ENCODE measurements around the gene STIMATE. TPM values are rescaled to one million over a fixed set of nuclear protein-coding genes. Genes with fewer than 3 reads are reported as not detected.

Gene STIMATE
- total RNA-seq, 5 donors from 2014 or later (not counting 1 experiment from before 2014, with no cell fraction given): 37.3 to 61.8 (median 52.9) TPM

DNA sequence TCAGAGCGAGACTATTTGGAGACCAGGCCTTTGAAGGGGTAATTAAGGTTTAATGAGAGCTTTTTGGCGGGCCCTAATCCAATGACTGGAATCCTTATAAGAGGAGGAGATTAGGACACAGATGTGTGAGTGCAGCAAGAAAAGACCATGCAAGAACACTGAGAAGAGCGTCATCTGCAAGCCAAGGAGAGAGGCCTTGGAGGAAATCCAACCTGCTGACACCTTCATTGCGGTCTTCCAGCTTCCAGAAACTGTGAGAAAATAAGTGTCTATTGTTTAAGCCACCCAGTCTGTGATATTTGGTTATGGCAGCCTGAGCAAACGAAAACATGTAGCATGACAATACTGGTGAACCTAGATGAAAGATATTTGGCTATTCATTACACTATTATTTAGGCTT is 39.5 kb downstream of the STIMATE start:
- peaks cover 13 to 20% of the 10 kb centered on the region in 2 donors for H3K36me3 ChIP-seq (ENCODE audit: control insufficient read depth in 2 of 2, extremely low read depth in 1 of 2, insufficient read depth in 1 of 2, low read length in 1 of 2)

DNA sequence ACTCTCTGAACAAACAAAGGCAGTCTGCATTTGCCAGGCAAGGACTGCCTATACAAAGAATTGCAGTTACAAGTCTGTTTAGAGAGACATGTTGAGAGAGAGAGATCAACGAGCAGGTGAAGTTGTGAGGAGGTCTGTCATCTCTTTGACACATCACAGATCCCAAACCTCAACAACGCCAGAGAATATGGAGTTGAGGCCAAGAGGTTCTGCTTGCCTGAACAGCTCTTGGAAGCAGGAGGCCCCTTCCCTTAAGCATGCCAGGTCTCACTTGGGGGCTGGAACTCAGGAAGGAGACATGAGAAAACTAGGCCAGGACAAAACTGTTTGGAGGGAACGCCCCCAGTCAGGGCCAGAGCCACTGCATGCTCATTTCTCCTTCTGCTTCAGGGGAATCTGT is 40.2 kb downstream of the STIMATE start:
- no peak overlapping the region for H3K4me3 ChIP-seq (ENCODE audit: control insufficient read depth in 1 of 2, extremely low read depth in 1 of 2, low read length in 1 of 2)
- no peaks in the 10 kb centered on the region for H3K27me3 Mint-ChIP-seq
- H3K9me3 Mint-ChIP-seq: no peaks in the 10 kb centered on the region
- H3K27ac Mint-ChIP-seq: no peak overlapping the region
- no CpG with 5 or more reads among the region's 3 CpGs for WGBS (ENCODE audit: insufficient coverage)
- DNase-seq (no peak), ATAC-seq (replicated peaks in 1 of 4) (no peak)
- H3K36me3 Mint-ChIP-seq: peaks cover 23% of the 10 kb centered on the region
- H3K4me1 ChIP-seq (ENCODE audit: control insufficient read depth in 1 of 2, extremely low read depth in 1 of 2, insufficient read depth in 2 of 2, low read length in 2 of 2): no peaks in the 10 kb centered on the region
- H3K27me3 ChIP-seq (replicated peaks in 1 of 2; ENCODE audit: control insufficient read depth in 2 of 2, extremely low read depth in 1 of 2, insufficient read depth in 2 of 2, low read length in 1 of 2): no peaks in the 10 kb centered on the region
- H3K27ac ChIP-seq (ENCODE audit: low read length): no peak overlapping the region
- peaks cover 14 to 27% of the 10 kb centered on the region in 2 donors for H3K36me3 ChIP-seq (ENCODE audit: control insufficient read depth in 2 of 2, extremely low read depth in 1 of 2, insufficient read depth in 1 of 2, low read length in 1 of 2)
- H3K4me1 Mint-ChIP-seq: peaks cover 0 to 2% (median 1%) of the 10 kb centered on the region in 3 donors
- POLR2A ChIA-PET: no interaction called here
- CTCF ChIA-PET: no interaction called here
- no peak overlapping the region for H3K4me3 Mint-ChIP-seq
- no peaks in the 10 kb centered on the region for H3K9me3 ChIP-seq

More for the DNA sequence above, 39.5 kb downstream of the STIMATE start:
- H3K27me3 Mint-ChIP-seq: no peaks in the 10 kb centered on the region
- CTCF ChIA-PET: no interaction called here
- POLR2A ChIA-PET: no interaction called here
- no peaks in the 10 kb centered on the region for H3K9me3 Mint-ChIP-seq
- no peak overlapping the region for H3K4me3 ChIP-seq (ENCODE audit: control insufficient read depth in 1 of 2, extremely low read depth in 1 of 2, low read length in 1 of 2)
- H3K36me3 Mint-ChIP-seq: peaks cover 24% of the 10 kb centered on the region
- H3K27ac Mint-ChIP-seq: no peak overlapping the region
- H3K27me3 ChIP-seq (replicated peaks in 1 of 2; ENCODE audit: control insufficient read depth in 2 of 2, extremely low read depth in 1 of 2, insufficient read depth in 2 of 2, low read length in 1 of 2): no peaks in the 10 kb centered on the region
- 100% methylated on average over 3 of the region's 5 CpGs for WGBS (ENCODE audit: insufficient coverage)
- no peak overlapping the region for H3K4me3 Mint-ChIP-seq
- peaks cover 0 to 5% (median 1%) of the 10 kb centered on the region in 3 donors for H3K4me1 Mint-ChIP-seq
- H3K27ac ChIP-seq (ENCODE audit: low read length): no peak overlapping the region
- H3K9me3 ChIP-seq: no peaks in the 10 kb centered on the region
- no peak for ATAC-seq (replicated peaks in 1 of 4)
- no peak for DNase-seq
- no peaks in the 10 kb centered on the region for H3K4me1 ChIP-seq (ENCODE audit: control insufficient read depth in 1 of 2, extremely low read depth in 1 of 2, insufficient read depth in 2 of 2, low read length in 2 of 2)

DNA sequence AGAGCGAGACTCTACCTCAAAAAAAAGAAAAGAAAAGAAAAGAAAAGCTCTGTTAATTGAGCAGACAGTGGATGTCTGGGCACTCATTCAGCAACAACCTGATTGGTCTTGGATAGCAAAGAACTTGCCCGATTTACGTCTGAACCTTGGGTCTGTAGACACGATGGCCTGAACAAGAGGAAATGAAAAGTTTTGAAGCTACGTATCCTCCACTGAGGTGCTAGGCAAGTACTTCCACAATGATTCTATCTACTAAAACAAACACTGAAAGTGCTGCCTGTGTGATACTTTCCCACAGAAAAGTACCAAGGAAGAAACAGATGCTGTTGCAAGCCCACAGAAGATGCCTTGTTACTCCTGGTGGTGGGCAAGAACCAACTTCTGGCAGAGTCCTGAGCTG is 40.7 kb downstream of the STIMATE start:
- peaks cover 23% of the 10 kb centered on the region for H3K36me3 Mint-ChIP-seq
- 100% methylated on average over 2 of the region's 5 CpGs for WGBS (ENCODE audit: insufficient coverage)

DNA sequence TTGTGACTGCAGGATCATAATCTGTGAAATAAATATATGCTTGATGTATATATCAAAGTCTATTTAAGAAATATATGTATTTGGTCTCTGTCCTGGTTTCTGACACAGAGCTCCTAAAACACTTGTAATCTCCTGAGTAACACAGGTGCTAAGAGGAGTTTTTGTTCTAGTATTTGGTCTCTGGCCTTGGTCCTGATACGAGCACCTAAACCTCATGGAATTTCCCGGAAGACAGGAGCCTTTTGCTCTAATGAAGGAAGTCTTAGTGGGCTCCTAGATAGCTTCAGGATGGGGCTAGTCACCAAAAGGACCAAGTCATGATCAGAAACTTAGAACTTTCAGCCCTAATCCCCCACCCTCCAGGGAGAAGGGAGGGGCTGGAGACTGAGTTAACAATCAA is 43.3 kb downstream of the STIMATE start:
- H3K4me1 Mint-ChIP-seq: no peaks in the 10 kb centered on the region
- Histone ChIP-seq H3K4me1 (ENCODE audit: control insufficient read depth in 1 of 2, extremely low read depth in 1 of 2, insufficient read depth in 2 of 2, low read length in 2 of 2) (no peaks in the 10 kb centered on the region), H3K9me3 (no peaks in the 10 kb centered on the region), H3K27ac (ENCODE audit: low read length) (no peak overlapping the region), H3K27me3 (replicated peaks in 1 of 2; ENCODE audit: control insufficient read depth in 2 of 2, extremely low read depth in 1 of 2, insufficient read depth in 2 of 2, low read length in 1 of 2) (no peaks in the 10 kb centered on the region), H3K4me3 (ENCODE audit: control insufficient read depth in 1 of 2, extremely low read depth in 1 of 2, low read length in 1 of 2) (no peak overlapping the region), H3K36me3 (ENCODE audit: control insufficient read depth in 2 of 2, extremely low read depth in 1 of 2, insufficient read depth in 1 of 2, low read length in 1 of 2) (peaks cover 17 to 45% of the 10 kb centered on the region in 2 donors)
- no peak overlapping the region for H3K27ac Mint-ChIP-seq
- no peak overlapping the region for H3K4me3 Mint-ChIP-seq
- no CpG with 5 or more reads among the region's 2 CpGs for WGBS (ENCODE audit: insufficient coverage)
- ChIA-PET POLR2A (no interaction called here), CTCF (interaction anchor here in 1 of 2 donors (0.7 kb wide), 1 partner anchor 9 kb away, joined by 3 read pairs; no protein-coding TSS in a partner anchor)
- H3K36me3 Mint-ChIP-seq: peaks cover 28% of the 10 kb centered on the region
- no peak for DNase-seq
- ATAC-seq (replicated peaks in 1 of 4): no peak
- H3K27me3 Mint-ChIP-seq: no peaks in the 10 kb centered on the region
- H3K9me3 Mint-ChIP-seq: no peaks in the 10 kb centered on the region

More for the DNA sequence above, 40.7 kb downstream of the STIMATE start:
- Histone ChIP-seq H3K36me3 (ENCODE audit: control insufficient read depth in 2 of 2, extremely low read depth in 1 of 2, insufficient read depth in 1 of 2, low read length in 1 of 2) (peaks cover 15 to 31% of the 10 kb centered on the region in 2 donors), H3K27me3 (replicated peaks in 1 of 2; ENCODE audit: control insufficient read depth in 2 of 2, extremely low read depth in 1 of 2, insufficient read depth in 2 of 2, low read length in 1 of 2) (no peaks in the 10 kb centered on the region), H3K4me1 (ENCODE audit: control insufficient read depth in 1 of 2, extremely low read depth in 1 of 2, insufficient read depth in 2 of 2, low read length in 2 of 2) (no peaks in the 10 kb centered on the region), H3K4me3 (ENCODE audit: control insufficient read depth in 1 of 2, extremely low read depth in 1 of 2, low read length in 1 of 2) (no peak overlapping the region), H3K9me3 (no peaks in the 10 kb centered on the region), H3K27ac (ENCODE audit: low read length) (no peak overlapping the region)
- peaks cover 0 to 1% (median 0%) of the 10 kb centered on the region in 3 donors for H3K4me1 Mint-ChIP-seq
- ChIA-PET POLR2A (no interaction called here), CTCF (no interaction called here)
- no peaks in the 10 kb centered on the region for H3K9me3 Mint-ChIP-seq
- DNase-seq: no peak
- no peak for ATAC-seq (replicated peaks in 1 of 4)
- H3K4me3 Mint-ChIP-seq: no peak overlapping the region
- H3K27ac Mint-ChIP-seq: no peak overlapping the region
- no peaks in the 10 kb centered on the region for H3K27me3 Mint-ChIP-seq

DNA sequence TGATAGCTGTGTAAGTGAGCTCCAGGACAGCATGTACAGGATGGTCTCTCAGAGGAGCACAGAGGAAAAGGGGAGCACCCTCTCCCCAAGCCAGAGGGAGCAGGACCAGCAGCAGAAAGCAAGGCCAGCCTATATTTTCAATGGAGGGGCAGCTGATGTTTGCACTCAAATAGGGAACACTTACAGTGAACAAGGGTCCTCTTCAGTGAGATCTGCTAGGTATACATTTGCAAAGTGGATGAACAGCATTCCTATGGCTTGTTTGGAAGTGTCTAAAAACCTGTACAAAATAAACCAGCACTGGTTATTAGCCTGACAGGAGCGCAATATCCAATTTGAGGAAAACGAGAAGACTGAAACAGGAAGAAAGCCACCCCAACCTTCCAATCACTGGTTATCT is 44.9 kb downstream of the STIMATE start:
- H3K9me3 Mint-ChIP-seq: no peaks in the 10 kb centered on the region
- H3K27ac Mint-ChIP-seq: no peak overlapping the region
- ATAC-seq (replicated peaks in 1 of 4) (no peak), DNase-seq (no peak)
- Histone ChIP-seq H3K36me3 (ENCODE audit: control insufficient read depth in 2 of 2, extremely low read depth in 1 of 2, insufficient read depth in 1 of 2, low read length in 1 of 2) (peaks cover 19 to 59% of the 10 kb centered on the region in 2 donors), H3K4me3 (ENCODE audit: control insufficient read depth in 1 of 2, extremely low read depth in 1 of 2, low read length in 1 of 2) (no peak overlapping the region), H3K9me3 (no peaks in the 10 kb centered on the region), H3K4me1 (ENCODE audit: control insufficient read depth in 1 of 2, extremely low read depth in 1 of 2, insufficient read depth in 2 of 2, low read length in 2 of 2) (no peaks in the 10 kb centered on the region), H3K27ac (ENCODE audit: low read length) (no peak overlapping the region), H3K27me3 (replicated peaks in 1 of 2; ENCODE audit: control insufficient read depth in 2 of 2, extremely low read depth in 1 of 2, insufficient read depth in 2 of 2, low read length in 1 of 2) (no peaks in the 10 kb centered on the region)
- no peak overlapping the region for H3K4me3 Mint-ChIP-seq
- 75% methylated on average over 2 of the region's 2 CpGs for WGBS (ENCODE audit: insufficient coverage)
- POLR2A ChIA-PET: no interaction called here
- H3K27me3 Mint-ChIP-seq: no peaks in the 10 kb centered on the region
- peaks cover 30% of the 10 kb centered on the region for H3K36me3 Mint-ChIP-seq
- H3K4me1 Mint-ChIP-seq: no peaks in the 10 kb centered on the region
- CTCF ChIA-PET: no interaction called here

DNA sequence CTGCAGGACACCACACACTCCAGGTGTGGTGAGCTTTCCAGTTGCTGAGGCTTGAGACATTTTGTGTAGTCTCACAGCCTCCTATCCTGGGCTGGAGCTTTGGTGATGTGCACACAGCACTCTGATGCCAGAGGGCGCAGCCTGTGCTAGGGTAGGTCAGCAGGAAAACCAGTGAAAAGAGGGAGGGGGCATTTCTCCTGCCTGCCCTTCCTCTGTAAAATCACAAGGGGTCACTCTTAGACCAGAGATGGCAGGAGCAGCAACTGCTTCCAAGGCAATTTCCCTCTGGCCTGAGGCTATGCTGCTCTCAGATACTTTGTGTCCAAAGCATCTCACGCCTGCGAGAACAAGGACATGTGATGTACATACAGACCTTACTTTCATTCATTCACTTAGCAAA is 46.0 kb downstream of the STIMATE start:
- no CpG with 5 or more reads among the region's 3 CpGs for WGBS (ENCODE audit: insufficient coverage)
- no peaks in the 10 kb centered on the region for H3K27me3 Mint-ChIP-seq
- peak; percentile 43 to 56 (median 52) for ATAC-seq (replicated peaks in 1 of 4)
- Histone ChIP-seq H3K27me3 (replicated peaks in 1 of 2; ENCODE audit: control insufficient read depth in 2 of 2, extremely low read depth in 1 of 2, insufficient read depth in 2 of 2, low read length in 1 of 2) (no peaks in the 10 kb centered on the region), H3K36me3 (ENCODE audit: control insufficient read depth in 2 of 2, extremely low read depth in 1 of 2, insufficient read depth in 1 of 2, low read length in 1 of 2) (peaks cover 19 to 68% of the 10 kb centered on the region in 2 donors), H3K9me3 (no peaks in the 10 kb centered on the region), H3K27ac (ENCODE audit: low read length) (no peak overlapping the region), H3K4me3 (ENCODE audit: control insufficient read depth in 1 of 2, extremely low read depth in 1 of 2, low read length in 1 of 2) (no peak overlapping the region), H3K4me1 (ENCODE audit: control insufficient read depth in 1 of 2, extremely low read depth in 1 of 2, insufficient read depth in 2 of 2, low read length in 2 of 2) (no peaks in the 10 kb centered on the region)
- peak in 8 of 35 experiments; percentile 4 to 43 (median 10) for DNase-seq
- no peak overlapping the region for H3K27ac Mint-ChIP-seq
- no peak overlapping the region for H3K4me3 Mint-ChIP-seq
- ChIA-PET CTCF (interaction anchor here in 1 of 2 donors (1.2 kb wide), 1 partner anchor 223 kb away, joined by 3 read pairs; no protein-coding TSS in a partner anchor), POLR2A (no interaction called here)
- no peaks in the 10 kb centered on the region for H3K4me1 Mint-ChIP-seq
- peaks cover 30% of the 10 kb centered on the region for H3K36me3 Mint-ChIP-seq
- no peaks in the 10 kb centered on the region for H3K9me3 Mint-ChIP-seq

DNA sequence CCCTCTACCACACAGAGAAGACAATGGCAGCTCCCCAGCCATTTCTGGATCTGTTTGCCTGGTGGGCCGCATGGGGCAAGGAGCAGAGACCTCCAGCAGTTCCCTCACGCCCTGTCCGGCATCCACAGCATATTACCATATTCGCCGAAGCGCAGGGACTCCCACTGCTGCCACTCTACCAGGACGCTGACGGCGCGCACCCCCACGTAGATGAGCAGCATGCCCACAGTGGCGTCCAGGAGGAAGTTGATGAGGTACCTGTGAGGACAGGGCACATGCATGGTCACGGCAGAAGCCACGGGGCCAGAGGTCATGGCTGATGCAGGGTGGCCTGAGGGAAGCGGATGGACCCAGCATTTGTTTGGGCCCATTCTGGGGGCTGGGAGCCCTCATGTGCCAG is 47.7 kb downstream of the STIMATE start:
- Mint-ChIP-seq H3K27me3 (no peaks in the 10 kb centered on the region), H3K4me3 (no peak overlapping the region), H3K4me1 (peaks cover 0 to under 1% (median 0%) of the 10 kb centered on the region in 3 donors), H3K36me3 (peaks cover 24% of the 10 kb centered on the region), H3K27ac (no peak overlapping the region), H3K9me3 (no peaks in the 10 kb centered on the region)
- CTCF ChIA-PET: interaction anchor here in 1 of 2 donors (0.6 kb wide), 1 partner anchor 85 kb away, joined by 5 read pairs; no protein-coding TSS in a partner anchor
- POLR2A ChIA-PET: no interaction called here
- H3K27ac ChIP-seq (ENCODE audit: low read length): no peak overlapping the region
- DNase-seq (no peak), ATAC-seq (replicated peaks in 1 of 4) (no peak)
- H3K27me3 ChIP-seq (replicated peaks in 1 of 2; ENCODE audit: control insufficient read depth in 2 of 2, extremely low read depth in 1 of 2, insufficient read depth in 2 of 2, low read length in 1 of 2): no peaks in the 10 kb centered on the region
- H3K9me3 ChIP-seq: no peaks in the 10 kb centered on the region
- H3K4me3 ChIP-seq (ENCODE audit: control insufficient read depth in 1 of 2, extremely low read depth in 1 of 2, low read length in 1 of 2): no peak overlapping the region
- H3K36me3 ChIP-seq (ENCODE audit: control insufficient read depth in 2 of 2, extremely low read depth in 1 of 2, insufficient read depth in 1 of 2, low read length in 1 of 2): peaks cover 19 to 63% of the 10 kb centered on the region in 2 donors
- 100% methylated on average over 8 of the region's 15 CpGs for whole genome bisulfite sequencing (ENCODE audit: insufficient coverage)
- H3K4me1 ChIP-seq (ENCODE audit: control insufficient read depth in 1 of 2, extremely low read depth in 1 of 2, insufficient read depth in 2 of 2, low read length in 2 of 2): no peaks in the 10 kb centered on the region
